Dermis microvascular lymphatic vessel endothelial cell (primary cell): ENCODE measurements around the gene SLC26A11. TPM values are rescaled to one million over a fixed set of nuclear protein-coding genes. Genes with fewer than 3 reads are reported as not detected.
"Not testable (repeated sequence)": the region's sequence is repeated elsewhere in the genome, so short reads cannot be mapped to it uniquely, and the experiment has no call there.

Experiments
- DNase-seq, 2 donors: peaks; one replicate each; pipeline versions ENCODE4 v3.0.0 to v3.0.0-alpha.2; 2010; ENCODE audit warnings: low read depth in 2 of 2
- total RNA-seq: library from RNA; depleted of rRNA; stranded (reverse); fragments of >200 nt; gene quantifications from 2 replicates; pipeline ENCODE4 v1.2.1, GENCODE V29; 2014

The SLC26A11 gene
- total RNA-seq, 1 donor from 2014 or later = 5.5 TPM

GRCh38 chr17:80243526-80244433 lies 23.6 kb downstream of the SLC26A11 start:
- no peak for DNase-seq

DNA sequence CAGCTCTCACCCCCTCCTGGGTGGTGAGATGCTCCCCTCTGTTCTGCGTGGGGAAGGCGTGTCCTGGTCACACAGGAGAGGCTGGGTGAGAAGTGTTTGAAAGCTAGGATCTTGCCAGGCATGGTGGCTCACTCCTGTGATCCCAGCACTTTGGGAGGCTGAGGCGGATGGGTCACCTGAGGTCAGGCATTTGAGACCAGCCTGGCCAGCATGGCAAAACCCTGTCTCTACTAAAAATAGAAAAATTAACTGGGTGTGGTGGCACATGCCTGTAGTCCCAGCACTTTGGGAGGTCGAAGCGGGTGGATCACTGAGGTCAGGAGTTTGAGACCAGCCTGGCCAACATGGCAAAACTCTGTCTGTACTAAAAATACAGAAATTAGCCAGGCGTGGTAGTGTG lies 24.2 kb downstream of the SLC26A11 start:
- not testable (repeated sequence) for DNase-seq

DNA sequence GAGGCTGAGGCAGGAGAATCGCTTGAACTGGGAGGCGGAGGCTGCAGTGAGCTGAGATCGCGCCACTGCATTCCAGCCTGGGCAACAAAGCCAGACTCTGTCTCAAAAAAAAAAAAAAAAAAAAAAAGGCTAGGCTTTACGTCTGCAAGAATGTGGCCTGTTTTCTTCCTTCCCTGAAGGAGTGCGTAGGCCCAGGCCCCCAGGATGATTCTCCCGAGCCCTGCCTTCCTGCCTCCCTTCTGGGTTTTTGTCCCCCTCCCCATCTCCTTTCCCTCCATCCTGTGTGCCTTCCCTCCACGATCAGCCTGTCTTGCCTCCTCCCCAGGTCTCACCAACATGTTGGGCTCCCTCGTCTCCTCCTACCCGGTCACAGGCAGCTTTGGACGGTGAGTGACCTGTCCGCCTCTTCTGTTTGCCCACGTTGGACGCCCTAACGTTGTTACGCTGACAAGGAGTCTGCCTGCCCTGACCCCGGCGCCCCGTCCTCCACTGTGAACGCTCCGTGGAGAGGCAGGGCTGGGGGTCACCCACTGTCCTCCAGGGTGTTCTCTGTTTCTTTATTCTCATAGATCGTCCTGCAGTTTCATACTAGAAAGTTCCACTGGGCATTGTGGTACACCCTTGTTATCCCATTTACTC lies 24.8 kb downstream of the SLC26A11 start:
- no peak for DNase-seq

DNA sequence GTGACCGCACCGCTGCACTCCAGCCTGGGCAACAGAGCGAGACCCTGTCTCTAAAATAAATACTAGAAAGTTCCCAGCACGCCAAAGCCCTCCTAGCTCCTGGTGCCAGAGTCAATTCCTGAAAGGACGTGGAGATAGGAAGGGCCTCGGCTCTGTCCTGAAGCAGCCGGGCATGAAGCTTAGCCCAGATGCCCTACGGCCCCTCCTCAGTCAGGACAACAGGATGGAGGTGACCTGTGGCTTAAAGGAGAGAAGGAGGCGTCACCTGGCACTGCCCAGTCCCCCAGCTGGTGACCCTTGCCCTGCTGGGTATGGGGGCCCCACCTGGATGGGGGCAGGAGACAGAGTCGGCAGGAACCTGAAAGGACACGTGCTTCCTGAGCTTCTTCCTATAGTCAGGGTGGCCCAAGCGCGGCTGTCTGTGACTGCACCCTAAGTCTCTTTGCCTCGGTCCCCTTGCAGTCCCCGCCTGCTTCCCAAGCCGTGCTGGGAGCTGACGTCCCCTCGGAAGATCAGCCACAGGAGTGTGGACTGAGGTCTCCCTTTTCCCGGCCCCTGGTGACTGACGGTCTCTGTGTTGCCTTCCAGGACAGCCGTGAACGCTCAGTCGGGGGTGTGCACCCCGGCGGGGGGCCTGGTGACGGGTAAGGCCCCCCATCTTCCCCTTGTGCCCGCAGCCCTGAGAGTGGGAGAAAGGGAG lies 25.5 kb downstream of the SLC26A11 start:
- no peak for DNase-seq

DNA sequence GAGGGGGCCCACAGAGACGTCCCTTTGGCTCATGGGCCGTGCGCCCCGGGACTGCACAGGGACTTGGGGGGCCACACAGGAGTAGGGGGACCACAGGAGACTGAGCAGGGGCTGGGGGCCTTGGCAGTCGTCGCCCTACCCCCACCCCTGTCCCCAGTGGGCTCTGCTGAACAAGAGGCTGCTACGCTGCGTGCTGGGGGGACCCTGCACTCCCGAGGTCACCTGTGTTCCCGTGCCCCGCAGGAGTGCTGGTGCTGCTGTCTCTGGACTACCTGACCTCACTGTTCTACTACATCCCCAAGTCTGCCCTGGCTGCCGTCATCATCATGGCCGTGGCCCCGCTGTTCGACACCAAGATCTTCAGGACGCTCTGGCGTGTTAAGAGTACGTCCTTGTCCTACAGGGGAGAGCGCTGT lies 26.0 kb downstream of the SLC26A11 start:
- no peak for DNase-seq

DNA sequence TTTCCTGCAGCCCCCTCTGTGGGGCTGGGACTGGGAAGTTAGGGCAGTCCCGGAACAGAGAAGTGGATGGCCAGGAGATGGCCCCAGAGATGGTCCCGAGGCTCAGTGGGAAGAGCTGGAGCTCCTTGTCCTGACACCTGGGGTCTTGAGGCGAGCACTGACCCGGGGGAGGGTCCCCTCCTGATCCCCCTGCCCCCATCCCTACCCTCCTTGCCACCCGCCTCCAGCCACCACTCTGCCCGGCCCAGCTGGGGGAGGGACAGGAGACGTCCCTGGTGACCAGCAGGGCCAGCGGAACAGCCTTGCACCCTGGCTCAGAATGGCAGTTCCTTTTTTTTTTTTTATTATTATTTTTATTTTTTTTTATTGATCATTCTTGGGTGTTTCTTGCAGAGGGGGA lies 26.5 kb downstream of the SLC26A11 start:
- DNase-seq = no peak

- no peak for DNase-seq
These were observed 27.3 kb downstream of the SLC26A11 start for GRCh38 chr17:80247561-80247960.

DNA sequence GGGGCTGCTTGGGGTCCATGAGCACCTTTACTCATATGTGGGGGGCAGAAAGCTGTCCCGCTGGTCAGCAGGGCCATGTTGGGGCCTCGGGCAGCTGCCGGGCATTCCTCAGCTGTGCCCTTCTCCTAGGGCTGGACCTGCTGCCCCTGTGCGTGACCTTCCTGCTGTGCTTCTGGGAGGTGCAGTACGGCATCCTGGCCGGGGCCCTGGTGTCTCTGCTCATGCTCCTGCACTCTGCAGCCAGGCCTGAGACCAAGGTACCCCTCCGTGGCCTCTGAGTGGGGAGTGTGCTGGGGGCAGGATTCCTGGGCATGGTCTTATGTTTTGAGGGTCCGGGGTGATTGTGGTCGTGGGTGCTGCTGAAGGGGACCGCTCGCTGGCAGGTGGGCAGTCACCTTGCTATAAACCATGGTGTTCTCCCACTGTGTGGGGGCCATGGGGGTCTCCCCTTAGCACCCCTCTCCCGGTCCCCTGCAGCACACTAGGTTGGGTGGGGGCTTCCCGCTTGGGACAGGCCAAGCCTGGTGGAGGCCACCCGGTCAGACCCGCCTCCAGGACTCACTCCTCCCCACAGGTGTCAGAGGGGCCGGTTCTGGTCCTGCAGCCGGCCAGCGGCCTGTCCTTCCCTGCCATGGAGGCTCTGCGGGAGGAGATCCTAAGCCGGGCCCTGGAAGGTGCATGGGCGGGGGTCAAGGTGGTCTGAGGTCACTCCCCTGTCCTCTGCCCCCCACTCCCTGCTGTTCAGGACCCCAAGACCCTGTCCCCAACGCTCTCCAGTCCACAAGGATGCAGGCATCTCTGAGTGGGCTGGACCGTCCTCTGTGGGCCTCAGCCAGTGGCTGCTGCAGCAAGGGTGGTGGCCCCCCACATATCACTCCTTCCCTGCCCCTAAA lies 28.0 kb downstream of the SLC26A11 start:
- no peak for DNase-seq

DNA sequence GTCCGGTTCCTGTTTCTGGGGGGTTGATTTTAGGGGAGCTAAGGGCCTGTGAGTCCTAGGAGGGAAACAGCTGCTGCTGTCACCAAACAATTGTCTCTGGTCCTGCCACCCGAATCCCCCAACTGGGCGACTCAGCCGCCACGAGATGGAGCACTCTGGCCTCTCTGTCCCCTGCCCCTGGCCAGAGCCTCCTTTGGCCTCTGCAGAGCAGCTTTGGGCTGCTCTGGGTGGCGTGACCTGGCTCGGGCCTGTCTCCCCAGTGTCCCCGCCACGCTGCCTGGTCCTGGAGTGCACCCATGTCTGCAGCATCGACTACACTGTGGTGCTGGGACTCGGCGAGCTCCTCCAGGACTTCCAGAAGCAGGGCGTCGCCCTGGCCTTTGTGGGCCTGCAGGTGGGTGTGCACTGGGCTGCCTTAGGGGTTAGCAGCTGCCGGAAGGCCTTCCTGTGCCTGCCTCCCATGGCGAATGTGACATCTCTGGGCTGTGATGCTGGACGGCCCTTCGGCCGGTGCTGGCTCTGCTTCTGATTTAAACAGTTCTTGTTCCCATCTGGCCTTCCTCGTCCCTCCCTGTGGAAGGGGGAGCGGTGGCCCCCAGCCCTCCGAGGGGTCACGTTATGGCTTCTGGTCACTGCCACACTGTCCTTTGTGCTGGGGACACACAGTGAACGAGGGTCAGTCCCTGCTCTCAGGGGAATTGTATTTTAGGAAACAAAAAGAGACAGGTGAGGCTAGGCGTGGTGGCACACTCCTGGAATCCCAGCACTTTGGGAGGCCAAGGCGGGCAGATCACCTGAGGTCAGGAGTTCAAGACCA lies 28.9 kb downstream of the SLC26A11 start:
- DNase-seq = no peak

DNA sequence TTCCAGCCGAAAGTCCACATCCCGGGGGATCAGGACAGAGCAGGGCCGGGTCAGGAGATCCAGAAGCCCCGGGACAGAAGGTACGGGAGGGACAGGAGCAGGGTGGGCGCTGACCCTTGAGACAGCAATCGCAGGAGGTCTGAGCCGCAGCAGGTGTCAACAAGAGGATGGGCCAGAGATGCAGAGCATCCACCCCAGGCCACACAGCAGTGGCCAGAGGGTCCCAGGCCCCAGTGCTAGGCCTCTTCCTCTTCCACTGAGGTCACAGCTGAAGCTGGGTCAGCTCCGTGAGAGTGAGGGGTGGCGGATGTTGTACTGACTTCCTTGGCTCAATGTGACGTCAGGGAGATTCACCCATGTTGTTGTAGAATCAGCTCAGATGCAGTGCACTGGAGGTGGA lies 31.7 kb downstream of the SLC26A11 start:
- no peak for DNase-seq

GRCh38 chr17:80252871-80253270 lies 32.6 kb downstream of the SLC26A11 start:
- peak in 1 of 2 donors; percentile 39 for DNase-seq

DNA sequence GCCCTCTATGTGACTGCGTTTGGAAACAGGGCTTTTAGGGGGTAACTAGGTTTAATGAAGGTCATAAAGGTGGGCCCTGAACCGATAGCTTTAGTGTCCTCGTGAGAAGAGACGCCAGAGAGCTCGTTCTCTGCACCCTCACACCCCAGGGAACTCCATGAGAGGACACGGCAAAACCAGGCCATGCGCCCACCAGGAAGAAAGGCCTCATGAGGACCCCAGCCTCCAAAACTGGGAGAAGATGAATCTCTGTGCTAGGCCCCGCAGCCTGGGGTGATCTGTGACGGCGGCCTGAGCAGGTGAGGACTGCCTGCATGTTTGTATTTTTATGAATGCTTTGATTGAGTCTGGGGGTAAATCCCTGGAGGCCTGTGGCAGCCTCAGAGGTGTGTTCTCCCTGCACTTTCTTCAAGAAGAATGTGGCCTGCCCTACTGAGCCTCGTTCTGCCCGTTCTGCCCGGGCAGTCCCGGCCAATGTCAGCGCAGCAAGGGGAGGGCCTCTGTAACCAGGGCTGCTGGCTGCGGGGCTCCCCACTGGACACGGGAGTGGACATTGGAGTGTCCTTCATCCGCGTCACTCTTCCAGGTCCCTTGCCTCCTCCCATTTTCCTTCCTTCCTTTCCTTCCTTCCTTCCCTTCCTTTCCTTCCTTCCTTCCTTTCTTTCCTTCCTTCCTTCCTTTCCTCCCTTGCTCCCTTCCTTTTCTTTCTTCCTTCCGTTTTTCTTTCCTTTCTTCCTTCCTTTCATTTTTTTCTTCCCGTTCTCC lies 33.6 kb downstream of the SLC26A11 start:
- no peak for DNase-seq

DNA sequence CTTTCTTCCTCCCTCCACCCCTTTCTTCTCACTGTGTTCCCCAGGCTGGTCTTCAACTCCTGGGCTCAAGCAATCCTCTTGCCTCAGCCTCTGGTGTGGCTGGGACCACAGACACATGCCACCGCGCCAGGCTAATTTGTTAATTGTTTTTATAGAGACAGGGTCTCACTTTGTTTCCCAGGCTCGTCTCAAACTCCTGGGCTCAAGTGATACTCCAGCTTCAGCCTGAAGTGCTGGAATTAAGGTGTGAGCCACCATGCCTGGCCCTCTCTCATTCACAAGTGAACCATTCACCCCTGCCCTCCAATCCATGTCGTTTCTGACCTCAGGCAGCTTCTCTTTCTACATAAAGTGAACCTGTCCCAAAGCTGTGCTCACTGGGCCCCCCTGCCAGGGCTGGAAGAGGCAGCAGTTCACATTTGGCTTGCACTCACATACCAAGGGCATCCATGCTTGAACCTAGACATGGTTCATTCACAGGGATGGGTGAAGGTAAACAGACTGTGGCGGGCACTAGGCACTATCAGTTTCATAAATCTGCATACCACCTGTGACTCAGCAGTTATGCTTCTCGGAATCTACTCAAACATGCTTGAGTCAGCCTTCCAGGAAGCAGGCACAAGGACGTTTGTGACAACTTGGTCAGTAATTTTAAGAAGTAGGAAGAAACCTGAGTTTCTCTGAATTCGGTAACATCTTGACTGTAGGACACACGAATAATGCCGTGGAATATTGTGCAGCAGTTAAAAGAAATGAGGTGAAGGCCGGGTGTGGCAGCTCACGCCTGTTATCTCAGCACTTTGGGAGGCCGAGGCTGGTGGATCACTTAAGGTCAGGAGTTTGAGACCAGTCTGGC lies 34.4 kb downstream of the SLC26A11 start:
- peak in 1 of 2 donors; percentile 83 for DNase-seq

DNA sequence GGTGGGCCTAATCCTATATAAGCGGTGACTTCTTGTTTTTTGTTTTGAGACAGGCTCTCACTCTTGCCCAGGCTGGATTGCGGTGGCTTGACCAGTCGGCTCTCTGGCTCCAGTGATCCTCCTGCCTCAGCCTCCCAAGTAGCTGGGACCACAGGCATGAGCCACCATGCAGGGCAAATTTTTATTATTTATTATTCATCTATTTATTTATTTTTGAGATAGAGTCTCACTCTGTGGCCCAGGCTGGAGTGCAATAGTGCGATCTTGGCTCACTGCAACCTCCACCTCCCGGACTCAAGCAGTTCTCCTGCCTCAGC lies 35.8 kb downstream of the SLC26A11 start:
- no peak for DNase-seq

GRCh38 chr17:80257716-80258213 lies 37.5 kb downstream of the SLC26A11 start:
- no peak for DNase-seq

DNA sequence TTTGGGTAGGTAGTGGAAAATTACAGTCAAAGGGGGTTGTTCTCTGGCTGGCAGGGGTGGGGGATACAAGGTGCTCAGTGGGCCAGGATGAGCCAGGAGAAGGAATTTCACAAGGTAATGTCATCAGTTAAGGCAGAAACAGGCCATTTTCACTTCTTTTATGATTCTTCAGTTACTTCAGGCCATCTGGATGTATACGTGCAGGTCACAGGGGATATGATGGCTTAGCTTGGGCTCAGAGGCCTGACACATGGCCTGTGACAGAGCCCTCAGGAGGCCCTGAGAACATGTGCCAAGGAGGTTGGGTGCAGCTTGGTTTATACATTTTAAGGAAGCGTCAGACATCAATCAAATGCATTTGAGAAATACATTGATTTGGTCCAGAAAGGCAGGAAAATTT lies 38.1 kb downstream of the SLC26A11 start:
- DNase-seq = not testable (repeated sequence)

GRCh38 chr17:80259457-80260068 lies 39.3 kb downstream of the SLC26A11 start:
- DNase-seq = no peak

DNA sequence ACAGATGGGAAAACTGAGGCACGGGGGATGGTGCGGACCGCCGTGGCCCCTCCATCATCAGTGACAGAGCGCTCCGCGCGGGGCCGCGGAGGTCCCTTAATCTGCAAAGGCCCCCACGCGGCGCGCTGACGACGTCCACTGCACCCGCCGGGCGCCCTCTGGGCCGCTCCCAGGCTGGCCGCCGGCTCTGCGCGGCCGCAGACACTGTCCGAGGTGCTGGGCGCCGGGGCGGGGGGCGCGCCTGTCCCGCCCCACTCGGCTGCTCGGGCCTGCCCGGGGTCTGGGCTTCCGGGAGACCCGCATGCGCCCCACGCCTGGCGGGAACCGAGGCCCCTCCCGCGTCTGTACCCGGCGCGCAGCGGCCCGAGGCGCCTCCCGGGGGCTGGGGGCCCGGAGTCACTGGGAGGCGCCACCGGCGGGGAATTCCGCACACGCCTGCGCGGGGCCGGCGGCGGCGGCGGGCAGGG lies 39.9 kb downstream of the SLC26A11 start:
- DNase-seq = peak in 1 of 2 donors; percentile 75
